Neuronal stem cell (in vitro differentiated cells): ENCODE data around the gene MAN1A2.

Source experiments
- DNase-seq: peaks from one replicate; pipeline ENCODE4 v3.0.0-alpha.2; 2013; ENCODE audit warnings: low spot score
- H2AFZ ChIP-seq: one replicate; pipeline ENCODE4 v1.6.1; 2013; ENCODE audit warnings: mild to moderate bottlenecking, low read length, inconsistent platforms
- H2AK5ac ChIP-seq: 2 replicates; pipeline ENCODE4 v1.6.1; 2013; ENCODE audit warnings: low read depth, mild to moderate bottlenecking, inconsistent platforms, low read length, moderate library complexity, mixed read lengths
- H2BK120ac ChIP-seq: 2 replicates; pipeline ENCODE4 v1.6.1; 2013; ENCODE audit warnings: low read depth, mild to moderate bottlenecking, inconsistent platforms, low read length, moderate library complexity, mixed read lengths
- H2BK12ac ChIP-seq: one replicate; pipeline ENCODE4 v1.6.1; 2013; ENCODE audit warnings: low read length, inconsistent platforms
- H2BK15ac ChIP-seq: 2 replicates; pipeline ENCODE4 v1.6.1; 2013; ENCODE audit warnings: mild to moderate bottlenecking, low read length, inconsistent platforms, mixed read lengths
- H2BK5ac ChIP-seq: one replicate; pipeline ENCODE4 v1.6.1; 2013; ENCODE audit warnings: inconsistent platforms, mild to moderate bottlenecking, low read length, moderate library complexity
- H3K14ac ChIP-seq: one replicate; pipeline ENCODE4 v1.6.1; 2013; ENCODE audit warnings: low read length, inconsistent platforms
- H3K18ac ChIP-seq: 2 replicates; pipeline ENCODE4 v1.6.1; 2013; ENCODE audit warnings: low read length, inconsistent platforms
- H3K23ac ChIP-seq: 2 replicates; pipeline ENCODE4 v1.6.1; 2013; ENCODE audit warnings: low read depth, mild to moderate bottlenecking, mixed read lengths, low read length, inconsistent platforms; ENCODE audit not compliant: poor library complexity
- H3K27ac ChIP-seq: replicated peaks from 3 replicates; pipeline ENCODE4 v1.5.1; 2013; ENCODE audit warnings: low read length, inconsistent platforms
- H3K27me3 ChIP-seq, 3 experiments: 2 replicates each; pipeline ENCODE4 v1.6.1; 2013; ENCODE audit warnings: low read length in 3 of 3, mild to moderate bottlenecking in 2 of 3, inconsistent platforms in 1 of 3, low read depth in 1 of 3, mixed read lengths in 1 of 3, moderate library complexity in 1 of 3; ENCODE audit not compliant: control insufficient read depth in 3 of 3, insufficient read depth in 3 of 3
- H3K36me3 ChIP-seq, 2 donors: replicated peaks in 1 of 2; 2 replicates each; pipeline ENCODE4 v1.6.1; 2013; ENCODE audit warnings: low read length in 2 of 2; ENCODE audit not compliant: control insufficient read depth in 2 of 2, insufficient read depth in 2 of 2
- H3K4ac ChIP-seq: 2 replicates; pipeline ENCODE4 v1.6.1; 2013; ENCODE audit warnings: inconsistent platforms, mild to moderate bottlenecking, low read length, moderate library complexity
- H3K4me1 ChIP-seq, 2 donors: 1 replicate in 1 of 2; 2 replicates in 1 of 2; pipeline ENCODE4 v1.6.1; 2013; ENCODE audit warnings: low read length in 2 of 2, low read depth in 1 of 2; ENCODE audit not compliant: control insufficient read depth in 2 of 2, insufficient read depth in 1 of 2
- H3K4me2 ChIP-seq: one replicate; pipeline ENCODE4 v1.6.1; 2013; ENCODE audit warnings: mild to moderate bottlenecking, low read length, inconsistent platforms; ENCODE audit not compliant: insufficient read depth, poor library complexity, severe bottlenecking
- H3K4me3 ChIP-seq, 2 donors: 2 replicates each; pipeline ENCODE4 v1.5.1; 2013; ENCODE audit warnings: low read length in 2 of 2, mild to moderate bottlenecking in 2 of 2, inconsistent platforms in 1 of 2, moderate library complexity in 1 of 2
- H3K79me1 ChIP-seq: one replicate; pipeline ENCODE4 v1.6.1; 2013; ENCODE audit warnings: low read depth, mild to moderate bottlenecking, inconsistent platforms, low read length, moderate library complexity
- H3K9ac ChIP-seq: one replicate; pipeline ENCODE4 v1.6.1; 2013; ENCODE audit warnings: mild to moderate bottlenecking, low read depth, low read length, inconsistent platforms; ENCODE audit not compliant: poor library complexity
- H3K9me3 ChIP-seq, 2 donors: replicated peaks in 1 of 2; 2 replicates each; pipeline versions ENCODE3 to v1.6.1; 2013; ENCODE audit warnings: low read length in 2 of 2, mild to moderate bottlenecking in 2 of 2, inconsistent platforms in 1 of 2, low read depth in 1 of 2, mixed read lengths in 1 of 2, moderate library complexity in 1 of 2; ENCODE audit not compliant: control insufficient read depth in 2 of 2, insufficient read depth in 1 of 2
- H4K8ac ChIP-seq: one replicate; pipeline ENCODE4 v1.6.1; 2013; ENCODE audit warnings: low read depth, mild to moderate bottlenecking, inconsistent platforms, low read length, moderate library complexity
- H4K91ac ChIP-seq: one replicate; pipeline ENCODE4 v1.6.1; 2013; ENCODE audit warnings: low read length, low read depth, mild to moderate bottlenecking, inconsistent platforms; ENCODE audit not compliant: poor library complexity
- WGBS, 2 donors: extraction: QIAGEN DNeasy Blood & Tissue Kit; methylation state at CpG; one replicate each; pipeline ENCODE4 v1.1.7; 2013; ENCODE audit warnings: missing lambda C conversion rate in 2 of 2, mixed read lengths in 1 of 2; ENCODE audit not compliant: insufficient read length in 2 of 2, insufficient replicate concordance in 1 of 2; ENCODE audit errors: extremely low coverage in 2 of 2; 5-methylcytosine and 5-hydroxymethylcytosine counted together

Gene MAN1A2

DNA sequence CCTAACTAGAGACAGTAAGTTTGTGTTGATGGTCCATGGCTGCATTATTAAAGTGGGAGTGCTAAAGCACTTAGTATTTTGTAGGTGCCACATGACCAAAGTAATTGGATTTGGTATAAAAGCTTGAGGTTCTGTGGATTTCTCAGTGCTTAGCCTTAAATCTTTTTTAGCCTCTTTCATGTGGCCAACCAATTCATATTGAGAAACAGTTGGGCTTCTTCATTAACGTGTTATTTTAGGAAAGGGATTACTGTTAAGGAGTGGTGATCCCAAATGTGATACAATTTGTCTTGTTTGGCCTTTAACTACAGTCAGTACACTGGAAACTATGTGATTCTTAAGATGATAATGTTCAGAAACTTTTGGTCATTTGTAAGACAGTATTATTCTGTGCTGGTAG, 25.5 kb downstream of the MAN1A2 start:
- H2BK120ac ChIP-seq = no peak overlapping the region
- no peak overlapping the region for H3K4me3 ChIP-seq
- no peak overlapping the region for H3K9ac ChIP-seq
- no peak overlapping the region for H3K14ac ChIP-seq
- H3K27ac ChIP-seq = no peak overlapping the region
- H2AK5ac ChIP-seq = no peak overlapping the region
- no peaks in the 10 kb centered on the region for H3K79me1 ChIP-seq
- no peak overlapping the region for H3K4ac ChIP-seq
- H2BK15ac ChIP-seq = no peak overlapping the region
- H4K8ac ChIP-seq = no peak overlapping the region
- DNase-seq = no peak
- H3K4me2 ChIP-seq = no peak overlapping the region
- no CpG with 5 or more reads among the region's 1 CpG for WGBS, 2 donors
- H3K36me3 ChIP-seq = no peaks in the 10 kb centered on the region
- H2BK5ac ChIP-seq = no peak overlapping the region
- no peak overlapping the region for H2AFZ ChIP-seq
- no peak overlapping the region for H3K18ac ChIP-seq
- no peaks in the 10 kb centered on the region for H3K27me3 ChIP-seq
- H3K4me1 ChIP-seq = no peaks in the 10 kb centered on the region
- H3K23ac ChIP-seq = no peak overlapping the region
- no peak overlapping the region for H2BK12ac ChIP-seq
- no peak overlapping the region for H4K91ac ChIP-seq
- no peaks in the 10 kb centered on the region for H3K9me3 ChIP-seq

DNA sequence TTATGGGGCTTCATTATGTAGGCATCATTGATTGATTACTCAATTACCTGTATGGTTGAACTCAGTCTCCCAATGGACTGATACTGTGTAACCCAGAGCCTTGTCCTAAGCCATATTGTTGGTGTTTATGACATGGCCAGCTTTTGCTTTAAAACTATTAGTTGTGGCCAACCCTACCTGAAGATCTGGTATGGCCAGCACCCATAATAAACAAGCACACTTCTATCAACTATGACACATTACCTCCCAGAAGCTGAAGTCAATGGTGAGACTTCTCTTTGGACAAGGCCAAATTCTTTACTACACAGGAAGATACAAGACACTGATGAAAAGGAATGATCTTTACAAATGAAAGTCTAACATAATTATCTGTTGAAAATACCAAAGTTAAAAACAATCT, 28.8 kb downstream of the MAN1A2 start:
- Histone ChIP-seq H3K4me1 (peaks cover 2 to 3% of the 10 kb centered on the region in 2 donors), H2BK5ac (no peak overlapping the region), H3K18ac (no peak overlapping the region), H3K79me1 (no peaks in the 10 kb centered on the region), H3K4me2 (no peak overlapping the region), H3K27ac (no peak overlapping the region), H3K4ac (no peak overlapping the region), H3K9ac (no peak overlapping the region), H2BK12ac (no peak overlapping the region), H3K27me3 (no peaks in the 10 kb centered on the region), H3K14ac (no peak overlapping the region), H2BK15ac (no peak overlapping the region), H2AFZ (no peak overlapping the region), H3K9me3 (no peaks in the 10 kb centered on the region), H3K23ac (no peak overlapping the region), H4K91ac (no peak overlapping the region), H3K4me3 (no peak overlapping the region), H2AK5ac (no peak overlapping the region), H2BK120ac (no peak overlapping the region), H4K8ac (no peak overlapping the region), H3K36me3 (no peaks in the 10 kb centered on the region)
- no peak for DNase-seq

DNA sequence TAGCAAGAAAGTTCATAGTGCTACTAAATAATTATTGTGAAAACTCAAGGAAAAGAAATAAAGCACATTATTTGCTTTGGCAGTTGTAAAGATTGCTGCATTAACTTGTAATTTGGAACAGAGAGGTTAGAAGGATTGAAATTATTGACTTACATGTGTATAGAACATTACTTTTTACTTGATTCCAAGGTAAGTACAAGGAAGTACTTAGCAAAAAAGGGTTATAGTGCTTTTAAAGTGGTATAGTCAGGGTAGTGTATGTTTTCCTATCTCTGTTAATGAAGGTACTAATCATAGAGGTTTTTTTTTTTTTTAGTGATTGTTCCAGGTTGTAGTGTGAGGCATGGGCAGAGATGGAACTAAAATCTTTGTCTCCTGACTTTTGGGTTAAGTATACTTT, 29.4 kb downstream of the MAN1A2 start:
- H3K9me3 ChIP-seq = no peaks in the 10 kb centered on the region
- H3K4me2 ChIP-seq = no peak overlapping the region
- H3K9ac ChIP-seq = no peak overlapping the region
- no peak overlapping the region for H3K4ac ChIP-seq
- no peak overlapping the region for H3K14ac ChIP-seq
- H3K4me3 ChIP-seq = no peak overlapping the region
- no peak overlapping the region for H3K18ac ChIP-seq
- H3K27me3 ChIP-seq = no peaks in the 10 kb centered on the region
- H4K91ac ChIP-seq = no peak overlapping the region
- H3K36me3 ChIP-seq = no peaks in the 10 kb centered on the region
- no peak overlapping the region for H4K8ac ChIP-seq
- no peaks in the 10 kb centered on the region for H3K79me1 ChIP-seq
- H2BK12ac ChIP-seq = no peak overlapping the region
- H2AK5ac ChIP-seq = no peak overlapping the region
- H2AFZ ChIP-seq = no peak overlapping the region
- H2BK120ac ChIP-seq = no peak overlapping the region
- no peak for DNase-seq
- H3K4me1 ChIP-seq = peaks cover 2 to 3% of the 10 kb centered on the region in 2 donors
- H3K27ac ChIP-seq = no peak overlapping the region
- no peak overlapping the region for H3K23ac ChIP-seq
- no peak overlapping the region for H2BK15ac ChIP-seq
- no peak overlapping the region for H2BK5ac ChIP-seq

DNA sequence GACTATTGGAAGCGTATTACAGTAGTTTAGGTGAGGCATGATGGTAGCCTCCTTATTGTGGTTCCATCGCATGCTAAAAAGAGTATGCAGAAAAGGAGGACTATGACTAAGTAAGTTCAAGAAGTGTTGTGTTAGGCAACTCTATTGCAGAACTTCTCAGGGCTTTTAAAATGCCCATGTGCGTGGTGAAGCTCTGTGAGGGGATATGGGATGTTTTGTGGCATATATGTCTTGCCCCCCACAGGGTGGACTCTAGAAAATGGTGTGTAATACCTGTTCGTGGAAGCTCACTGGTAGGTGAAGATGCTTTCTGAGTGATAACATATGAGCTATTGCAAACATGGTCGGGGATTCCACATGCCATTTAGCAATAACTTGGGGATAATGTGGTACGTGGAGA, 31.7 kb downstream of the MAN1A2 start:
- Histone ChIP-seq H2AK5ac (no peak overlapping the region), H3K79me1 (no peaks in the 10 kb centered on the region)

More for the DNA sequence above, 31.7 kb downstream of the MAN1A2 start:
- no peak overlapping the region for H2BK5ac ChIP-seq
- DNase-seq = no peak
- peaks cover 0 to 11% of the 10 kb centered on the region in 2 donors for H3K9me3 ChIP-seq
- H3K18ac ChIP-seq = no peak overlapping the region
- peaks cover 2 to 3% of the 10 kb centered on the region in 2 donors for H3K4me1 ChIP-seq
- H3K4me2 ChIP-seq = no peak overlapping the region
- no peak overlapping the region for H4K91ac ChIP-seq
- no CpG with 5 or more reads among the region's 6 CpGs for WGBS, 2 donors
- H3K4me3 ChIP-seq = no peak overlapping the region
- no peak overlapping the region for H2BK12ac ChIP-seq
- H3K4ac ChIP-seq = no peak overlapping the region
- H3K9ac ChIP-seq = no peak overlapping the region
- no peak overlapping the region for H2BK120ac ChIP-seq
- H4K8ac ChIP-seq = no peak overlapping the region
- no peaks in the 10 kb centered on the region for H3K27me3 ChIP-seq
- H3K27ac ChIP-seq = no peak overlapping the region
- H3K14ac ChIP-seq = no peak overlapping the region
- H3K23ac ChIP-seq = no peak overlapping the region
- H3K36me3 ChIP-seq = peaks cover 0 to 6% of the 10 kb centered on the region in 2 donors
- H2BK15ac ChIP-seq = no peak overlapping the region
- no peak overlapping the region for H2AFZ ChIP-seq
